ENCODE data around the gene TLCD2. TPM values are rescaled to one million over a fixed set of nuclear protein-coding genes. Genes with fewer than 3 reads are reported as not detected.

The TLCD2 gene
- total and polyA plus RNA-seq, 2 of the 13 experiments (the other 11 are each of a cell fraction or from before 2014, with no cell fraction given): 0.90 to 1.1 TPM

- TF ChIP-seq FUBP1 (CRISPR knock-in tag; IDR thresholded peaks at IDR 0.05; ENCODE audit: borderline replicate concordance): no peak
- TF ChIP-seq DMAP1 (CRISPR knock-in tag; IDR thresholded peaks at IDR 0.05): no peak
- peak in 1 of 2 experiments; percentile 73; a peak in 2 of 4 replicates for TF ChIP-seq POLR2A (IDR thresholded peaks at IDR 0.05; ENCODE audit: insufficient read depth in 1 of 2, low read depth in 2 of 2, low read length in 2 of 2)
- TF ChIP-seq ZNF281 (CRISPR knock-in tag; IDR thresholded peaks at IDR 0.05; ENCODE audit: borderline replicate concordance): no peak
- TF ChIP-seq PAX8 (CRISPR knock-in tag; IDR thresholded peaks at IDR 0.05; ENCODE audit: borderline replicate concordance): peak; percentile 85; the same call in 1 of the 2 replicates
- TF ChIP-seq XBP1 (CRISPR knock-in tag; IDR thresholded peaks at IDR 0.05): no peak
- no peak for TF ChIP-seq ZNF547 (CRISPR knock-in tag; IDR thresholded peaks at IDR 0.05)
- TF ChIP-seq ZNF431 (CRISPR knock-in tag; IDR thresholded peaks at IDR 0.05; ENCODE audit: borderline replicate concordance, low read depth): 0 out of 2 replicates have a peak, but pooled peaks have one; percentile 25
- TF ChIP-seq KDM4B (CRISPR knock-in tag; IDR thresholded peaks at IDR 0.05): no peak
- TF ChIP-seq, protein P1, sequence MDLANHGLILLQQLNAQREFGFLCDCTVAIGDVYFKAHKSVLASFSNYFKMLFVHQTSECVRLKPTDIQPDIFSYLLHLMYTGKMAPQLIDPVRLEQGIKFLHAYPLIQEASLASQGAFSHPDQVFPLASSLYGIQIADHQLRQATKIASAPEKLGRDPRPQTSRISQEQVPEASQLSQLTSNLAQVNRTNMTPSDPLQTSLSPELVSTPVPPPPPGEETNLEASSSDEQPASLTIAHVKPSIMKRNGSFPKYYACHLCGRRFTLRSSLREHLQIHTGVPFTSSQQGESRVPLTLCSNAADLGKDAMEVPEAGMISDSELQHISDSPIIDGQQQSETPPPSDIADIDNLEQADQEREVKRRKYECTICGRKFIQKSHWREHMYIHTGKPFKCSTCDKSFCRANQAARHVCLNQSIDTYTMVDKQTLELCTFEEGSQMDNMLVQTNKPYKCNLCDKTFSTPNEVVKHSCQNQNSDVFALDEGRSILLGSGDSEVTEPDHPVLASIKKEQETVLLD (CRISPR knock-in tag; IDR thresholded peaks at IDR 0.05; ENCODE audit: low read depth): 0 out of 2 replicates have a peak, but pooled peaks have one; percentile 66
- no peak for TF ChIP-seq TEAD2 (CRISPR knock-in tag; IDR thresholded peaks at IDR 0.05)
- TF ChIP-seq, protein P2, sequence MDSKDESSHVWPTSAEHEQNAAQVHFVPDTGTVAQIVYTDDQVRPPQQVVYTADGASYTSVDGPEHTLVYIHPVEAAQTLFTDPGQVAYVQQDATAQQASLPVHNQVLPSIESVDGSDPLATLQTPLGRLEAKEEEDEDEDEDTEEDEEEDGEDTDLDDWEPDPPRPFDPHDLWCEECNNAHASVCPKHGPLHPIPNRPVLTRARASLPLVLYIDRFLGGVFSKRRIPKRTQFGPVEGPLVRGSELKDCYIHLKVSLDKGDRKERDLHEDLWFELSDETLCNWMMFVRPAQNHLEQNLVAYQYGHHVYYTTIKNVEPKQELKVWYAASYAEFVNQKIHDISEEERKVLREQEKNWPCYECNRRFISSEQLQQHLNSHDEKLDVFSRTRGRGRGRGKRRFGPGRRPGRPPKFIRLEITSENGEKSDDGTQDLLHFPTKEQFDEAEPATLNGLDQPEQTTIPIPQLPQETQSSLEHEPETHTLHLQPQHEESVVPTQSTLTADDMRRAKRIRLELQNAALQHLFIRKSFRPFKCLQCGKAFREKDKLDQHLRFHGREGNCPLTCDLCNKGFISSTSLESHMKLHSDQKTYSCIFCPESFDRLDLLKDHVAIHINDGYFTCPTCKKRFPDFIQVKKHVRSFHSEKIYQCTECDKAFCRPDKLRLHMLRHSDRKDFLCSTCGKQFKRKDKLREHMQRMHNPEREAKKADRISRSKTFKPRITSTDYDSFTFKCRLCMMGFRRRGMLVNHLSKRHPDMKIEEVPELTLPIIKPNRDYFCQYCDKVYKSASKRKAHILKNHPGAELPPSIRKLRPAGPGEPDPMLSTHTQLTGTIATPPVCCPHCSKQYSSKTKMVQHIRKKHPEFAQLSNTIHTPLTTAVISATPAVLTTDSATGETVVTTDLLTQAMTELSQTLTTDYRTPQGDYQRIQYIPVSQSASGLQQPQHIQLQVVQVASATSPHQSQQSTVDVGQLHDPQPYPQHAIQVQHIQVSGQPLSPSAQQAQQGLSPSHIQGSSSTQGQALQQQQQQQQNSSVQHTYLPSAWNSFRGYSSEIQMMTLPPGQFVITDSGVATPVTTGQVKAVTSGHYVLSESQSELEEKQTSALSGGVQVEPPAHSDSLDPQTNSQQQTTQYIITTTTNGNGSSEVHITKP (CRISPR knock-in tag; IDR thresholded peaks at IDR 0.05; ENCODE audit: low read depth): no peak
- TF ChIP-seq HOXD1 (CRISPR knock-in tag; IDR thresholded peaks at IDR 0.05): no peak
- no peak for TF ChIP-seq ZNF512 (CRISPR knock-in tag; IDR thresholded peaks at IDR 0.05)
- peak; percentile 63; the same call in 1 of the 2 replicates for TF ChIP-seq ZSCAN31 (CRISPR knock-in tag; IDR thresholded peaks at IDR 0.05; ENCODE audit: low read depth)
- no peak for TF ChIP-seq ZC3H13 (CRISPR knock-in tag; IDR thresholded peaks at IDR 0.05)
- TF ChIP-seq ZMAT3 (CRISPR knock-in tag; conservative IDR thresholded peaks at IDR 0.05): no peak
- no peak for TF ChIP-seq NCOA1 (CRISPR knock-in tag; IDR thresholded peaks at IDR 0.05)
- TF ChIP-seq ZNF225 (CRISPR knock-in tag; IDR thresholded peaks at IDR 0.05): 0 out of 2 replicates have a peak, but pooled peaks have one; percentile 3
Observed at GRCh38 chr17:1735834-1736347, 25.7 kb upstream of the TLCD2 start (continued).

Data from HepG2 (cell line).